Psoas muscle (tissue), 8 donors: ENCODE measurements around the gene ARHGEF28. TPM values are rescaled to one million over a fixed set of nuclear protein-coding genes. Genes with fewer than 3 reads are reported as not detected.

Experiments used
- ATAC-seq, 4 donors: fragments of 200-7000 bp; cut with Tn5 transposase; one replicate each; pipeline ENCODE4 v1.9.1; 2020; ENCODE audit warnings: moderate library complexity in 3 of 4, mild to moderate bottlenecking in 2 of 4
- DNase-seq, 2 donors: peaks; one replicate each; pipeline ENCODE4 v3.0.0-alpha.2; 2020
- H3K27ac ChIP-seq: fragments of 200-600 bp; one replicate; pipeline ENCODE4 v1.8.0; 2022
- H3K27me3 ChIP-seq, 3 donors: fragments of 200-600 bp in 1 of 3; one replicate each; pipeline versions ENCODE4 v1.6.1 to v1.8.0; 2013 to 2022; ENCODE audit warnings: low read length in 2 of 3, mild to moderate bottlenecking in 2 of 3, moderate library complexity in 1 of 3; ENCODE audit not compliant: insufficient read depth in 3 of 3
- H3K36me3 ChIP-seq, 2 donors: fragments of 200-600 bp in 1 of 2; one replicate each; pipeline versions ENCODE4 v1.6.1 to v1.8.0; 2013 to 2022; ENCODE audit warnings: low read depth in 1 of 2, mild to moderate bottlenecking in 1 of 2, moderate library complexity in 1 of 2; ENCODE audit not compliant: insufficient read depth in 1 of 2
- H3K4me1 ChIP-seq: fragments of 200-600 bp; one replicate; pipeline ENCODE4 v1.8.0; 2022
- H3K4me3 ChIP-seq: fragments of 200-600 bp; one replicate; pipeline ENCODE4 v1.8.0; 2022; ENCODE audit warnings: mild to moderate bottlenecking
- H3K9me3 ChIP-seq: fragments of 200-600 bp; one replicate; pipeline ENCODE4 v1.8.0; 2022
- CTCF ChIP-seq: fragments of 200-600 bp; IDR thresholded peaks from one replicate; pipeline ENCODE4 v1.8.0; 2022; ENCODE audit warnings: antibody characterized with exemption
- WGBS, 3 donors: extraction: QIAGEN DNeasy Blood & Tissue Kit; methylation state at CpG; one replicate each; pipeline versions ENCODE4 v1.1.6 to v1.1.7; 2013; 5-methylcytosine and 5-hydroxymethylcytosine counted together
- intact Hi-C, 2 donors: fragments of 100-400 bp; cut with DNase I; formaldehyde crosslinking; loops; one replicate each; pipeline versions ENCODE4 v1.11.0 to v1.14.2; 2022
- polyA plus RNA-seq, 3 donors: library from polyadenylated mRNA; stranded (reverse); fragments of 200-250 nt; gene quantifications; one replicate each; pipeline ENCODE4 v1.2.3, GENCODE V29; 2013
- total RNA-seq, 4 donors: library from RNA; stranded (reverse); fragmentation: NEBNext Ultra II Directional in 2 of 4; extraction: Animal tissue kit (Norgen Biotek cat#: 25700) in 2 of 4; gene quantifications; one replicate each; pipeline versions ENCODE4 v1.2.1 to v1.2.4, GENCODE V29; 2021 to 2023
- donor health status: healthy with polysubstance abuse.
- donor health status: DM: no; HTN: no; CAD: no; lungs with moderate emphysema.
- donor health status: Bipolar disorder and iron deficiency.
- donor health status: healthy.
- donor health status: DM: yes; HTN: yes; CAD: no.
- donor health status: DM: no; HTN: no; CAD: no.
- donor health status: DM: no; HTN: no; CAD: no.
- donor health status: DM: yes; HTN: yes; CAD: no.

ARHGEF28 gene
- total and polyA plus RNA-seq, 7 donors, result 0.39 to 1.3 (median 1.00) TPM

- intact Hi-C loops, result no loop called here
- Histone ChIP-seq H3K27ac (no peak overlapping the region), H3K27me3 (no peaks in the 10 kb centered on the region), H3K36me3 (no peaks in the 10 kb centered on the region), H3K9me3 (peaks cover 9% of the 10 kb centered on the region), H3K4me3 (no peak overlapping the region), H3K4me1 (no peaks in the 10 kb centered on the region)
- DNase-seq (no peak), ATAC-seq (no peak)
- WGBS, 3 donors, result 63 to 66% (median 64%) methylated on average over 1 of the region's 1 CpG
- TF ChIP-seq CTCF, result no peak
Measured at GRCh38 chr5:73838901-73839300, 212.9 kb downstream of the ARHGEF28 start.

GRCh38 chr5:73841641-73842040 lies 215.6 kb downstream of the ARHGEF28 start:
- TF ChIP-seq CTCF, result no peak
- intact Hi-C loops, result no loop called here
- Histone ChIP-seq H3K27me3 (no peaks in the 10 kb centered on the region), H3K27ac (no peak overlapping the region), H3K4me3 (no peak overlapping the region), H3K4me1 (no peaks in the 10 kb centered on the region), H3K36me3 (no peaks in the 10 kb centered on the region), H3K9me3 (peaks cover 8% of the 10 kb centered on the region)
- DNase-seq (no peak), ATAC-seq (no peak)

DNA sequence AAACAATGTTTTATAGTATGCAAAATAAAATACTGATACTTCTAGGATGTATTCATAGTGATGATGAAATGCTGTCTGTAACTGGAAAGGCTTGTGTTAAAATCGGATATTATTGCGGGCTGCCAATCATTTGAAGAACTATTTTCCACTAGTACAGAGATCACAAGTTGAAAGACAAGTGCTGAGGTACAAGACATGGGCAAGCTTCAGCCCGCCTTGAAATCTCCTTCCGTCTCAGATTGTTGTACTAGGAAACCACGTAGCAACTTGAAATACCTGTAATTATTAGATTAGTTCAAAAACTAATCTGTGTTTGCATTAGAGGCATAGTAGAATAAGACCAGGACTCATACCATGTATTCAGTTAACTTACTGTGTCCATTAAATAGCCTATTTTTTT lies 218.2 kb downstream of the ARHGEF28 start:
- H3K27me3 ChIP-seq, result no peaks in the 10 kb centered on the region
- H3K4me3 ChIP-seq, result no peak overlapping the region
- WGBS, 3 donors, result 85 to 90% (median 86%) methylated on average over 5 of the region's 5 CpGs
- H3K27ac ChIP-seq, result no peak overlapping the region
- no peaks in the 10 kb centered on the region for H3K9me3 ChIP-seq
- DNase-seq (no peak), ATAC-seq (no peak)
- H3K4me1 ChIP-seq, result no peaks in the 10 kb centered on the region
- intact Hi-C loops, result no loop called here
- no peaks in the 10 kb centered on the region for H3K36me3 ChIP-seq
- no peak for TF ChIP-seq CTCF

GRCh38 chr5:73851471-73852181 lies 225.6 kb downstream of the ARHGEF28 start:
- 55 to 59% (median 56%) methylated on average over 2 of the region's 2 CpGs for WGBS, 3 donors

More at GRCh38 chr5:73851471-73852181, 225.6 kb downstream of the ARHGEF28 start:
- Histone ChIP-seq H3K9me3 (no peaks in the 10 kb centered on the region), H3K36me3 (no peaks in the 10 kb centered on the region), H3K4me3 (no peak overlapping the region), H3K4me1 (no peaks in the 10 kb centered on the region), H3K27ac (no peak overlapping the region), H3K27me3 (no peaks in the 10 kb centered on the region)
- no peak for TF ChIP-seq CTCF
- ATAC-seq, result no peak
- no peak for DNase-seq
- intact Hi-C loops, result loop anchor here in 1 of 2 donors (10.0 kb wide), 1 partner anchor 1473 kb away; no protein-coding TSS in a partner anchor
